Muscle layer of colon (tissue), 2 donors: ENCODE measurements around the gene ZNF628.

Source experiments
- H3K27ac ChIP-seq: one replicate; pipeline ENCODE4 v1.7.0; 2013; ENCODE audit warnings: low read depth, mild to moderate bottlenecking, low read length, moderate library complexity
- H3K27me3 ChIP-seq, 2 donors: one replicate each; pipeline ENCODE4 v1.7.0; 2013; ENCODE audit warnings: low read length in 2 of 2, mild to moderate bottlenecking in 2 of 2; ENCODE audit not compliant: insufficient read depth in 2 of 2, control insufficient read depth in 1 of 2
- H3K36me3 ChIP-seq: one replicate; pipeline ENCODE4 v1.7.0; 2013; ENCODE audit warnings: mild to moderate bottlenecking, low read length; ENCODE audit not compliant: insufficient read depth
- H3K4me1 ChIP-seq: one replicate; pipeline ENCODE4 v1.7.0; 2013; ENCODE audit warnings: mild to moderate bottlenecking, low read length; ENCODE audit not compliant: insufficient read depth
- H3K4me3 ChIP-seq, 2 donors: one replicate each; pipeline ENCODE4 v1.7.0; 2013; ENCODE audit warnings: low read length in 2 of 2, low read depth in 1 of 2, mild to moderate bottlenecking in 1 of 2, moderate library complexity in 1 of 2
- H3K9ac ChIP-seq: one replicate; pipeline ENCODE4 v1.7.0; 2013; ENCODE audit warnings: low read length
- H3K9me3 ChIP-seq: one replicate; pipeline ENCODE4 v1.7.0; 2013; ENCODE audit warnings: mild to moderate bottlenecking, low read length
- donor health status: abdominal sarcoma.
- donor health status: Adenocarcinoma of cecum.

Gene ZNF628

DNA sequence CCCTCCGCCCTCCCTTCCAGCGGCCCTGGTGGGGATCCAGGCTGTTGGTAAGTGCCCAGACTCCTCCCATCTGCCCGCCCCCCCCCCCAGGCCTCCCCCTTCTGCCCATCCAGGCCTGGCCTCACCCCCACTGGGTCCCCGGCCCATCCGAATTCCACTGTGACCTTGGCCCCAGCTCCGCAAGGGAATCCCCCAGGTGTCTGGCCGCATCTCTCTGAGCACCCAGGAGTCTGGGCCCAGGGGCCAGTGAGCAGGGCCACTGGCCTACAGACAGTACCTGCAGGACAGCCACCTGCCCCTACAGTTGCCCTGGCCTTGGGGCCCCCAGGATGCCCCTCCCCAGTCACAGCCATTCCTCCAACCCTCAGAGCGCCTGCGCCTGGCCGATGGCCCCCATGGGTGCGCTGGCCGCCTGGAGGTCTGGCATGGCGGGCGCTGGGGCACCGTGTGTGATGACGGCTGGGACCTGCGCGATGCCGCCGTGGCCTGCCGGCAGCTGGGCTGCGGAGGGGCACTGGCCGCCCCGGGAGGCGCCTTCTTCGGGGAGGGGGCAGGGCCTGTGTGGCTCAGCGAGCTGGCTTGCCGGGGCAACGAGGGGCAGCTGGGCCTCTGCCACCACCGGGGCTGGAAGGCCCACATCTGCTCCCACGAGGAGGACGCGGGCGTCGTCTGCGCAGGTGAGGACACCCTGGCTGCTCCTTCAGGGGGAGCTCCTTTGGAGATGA, 12.7 kb downstream of the ZNF628 start:
- Histone ChIP-seq H3K36me3 (no peaks in the 10 kb centered on the region), H3K9me3 (no peaks in the 10 kb centered on the region), H3K27me3 (no peaks in the 10 kb centered on the region), H3K27ac (peak overlapping the region; percentile 99), H3K4me1 (peaks cover 69% of the 10 kb centered on the region), H3K9ac (peak overlapping the region; percentile 78), H3K4me3 (peak overlapping the region; percentile 42 to 65)

GRCh38 chr19:55489711-55490477, 13.5 kb downstream of the ZNF628 start:
- Histone ChIP-seq H3K36me3 (no peaks in the 10 kb centered on the region), H3K9me3 (no peaks in the 10 kb centered on the region), H3K4me1 (peaks cover 64% of the 10 kb centered on the region), H3K4me3 (no peak overlapping the region), H3K9ac (no peak overlapping the region), H3K27me3 (no peaks in the 10 kb centered on the region), H3K27ac (peak overlapping the region; percentile 80)

DNA sequence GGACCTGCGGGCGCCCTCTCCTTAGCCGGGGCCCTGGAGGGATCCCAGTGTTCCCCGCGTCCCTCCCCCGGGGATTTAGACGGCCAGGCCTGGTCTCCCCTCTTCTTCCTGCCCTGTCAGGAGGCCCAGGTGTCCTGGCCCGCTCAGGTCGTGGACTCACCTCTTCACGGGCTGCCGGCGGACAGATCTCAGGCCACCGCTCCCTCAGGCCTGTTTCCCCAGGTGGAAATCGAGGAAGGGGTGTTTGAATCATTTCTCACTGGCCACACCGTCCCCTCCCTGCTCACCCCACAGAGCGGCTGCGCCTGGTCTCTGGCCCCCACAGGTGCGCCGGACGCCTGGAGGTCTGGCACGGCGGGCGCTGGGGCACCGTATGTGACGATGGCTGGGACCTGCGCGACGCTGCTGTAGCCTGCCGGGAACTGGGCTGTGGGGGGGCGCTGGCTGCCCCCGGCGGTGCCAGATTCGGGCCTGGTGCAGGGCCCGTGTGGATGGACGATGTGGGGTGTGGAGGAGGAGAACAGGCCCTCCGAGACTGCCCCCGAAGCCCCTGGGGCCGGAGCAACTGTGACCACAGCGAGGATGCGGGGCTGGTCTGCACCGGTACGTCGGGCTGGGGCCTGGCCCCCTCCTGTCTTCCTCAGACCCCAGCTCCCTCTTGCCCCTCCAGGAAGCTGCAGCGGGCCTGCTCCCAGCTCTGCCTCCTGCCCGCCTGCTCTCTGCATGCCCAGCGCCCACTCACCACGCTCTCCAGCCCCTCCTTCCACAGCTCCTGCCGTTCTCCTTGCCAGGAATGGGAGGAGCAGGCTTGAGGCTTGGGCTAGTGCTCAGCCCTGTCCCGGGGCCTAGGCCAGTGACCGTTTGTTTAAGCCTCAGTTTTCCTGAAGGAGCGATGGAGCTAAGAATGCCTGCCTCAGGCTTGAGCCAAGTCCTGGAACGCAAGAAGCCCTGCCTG, 14.3 kb downstream of the ZNF628 start:
- H3K36me3 ChIP-seq, result peaks cover 5% of the 10 kb centered on the region
- H3K4me3 ChIP-seq, result no peak overlapping the region
- no peaks in the 10 kb centered on the region for H3K9me3 ChIP-seq
- H3K27ac ChIP-seq, result peak overlapping the region; percentile 80
- no peak overlapping the region for H3K9ac ChIP-seq
- peaks cover 59% of the 10 kb centered on the region for H3K4me1 ChIP-seq
- H3K27me3 ChIP-seq, result no peaks in the 10 kb centered on the region

- H3K9me3 ChIP-seq, result no peaks in the 10 kb centered on the region
- H3K4me3 ChIP-seq, result no peak overlapping the region
- no peak overlapping the region for H3K9ac ChIP-seq
- no peaks in the 10 kb centered on the region for H3K27me3 ChIP-seq
- peaks cover 13% of the 10 kb centered on the region for H3K36me3 ChIP-seq
- peaks cover 49% of the 10 kb centered on the region for H3K4me1 ChIP-seq
- H3K27ac ChIP-seq, result peak overlapping the region; percentile 80
Measured at GRCh38 chr19:55491546-55492360, 15.3 kb downstream of the ZNF628 start.

DNA sequence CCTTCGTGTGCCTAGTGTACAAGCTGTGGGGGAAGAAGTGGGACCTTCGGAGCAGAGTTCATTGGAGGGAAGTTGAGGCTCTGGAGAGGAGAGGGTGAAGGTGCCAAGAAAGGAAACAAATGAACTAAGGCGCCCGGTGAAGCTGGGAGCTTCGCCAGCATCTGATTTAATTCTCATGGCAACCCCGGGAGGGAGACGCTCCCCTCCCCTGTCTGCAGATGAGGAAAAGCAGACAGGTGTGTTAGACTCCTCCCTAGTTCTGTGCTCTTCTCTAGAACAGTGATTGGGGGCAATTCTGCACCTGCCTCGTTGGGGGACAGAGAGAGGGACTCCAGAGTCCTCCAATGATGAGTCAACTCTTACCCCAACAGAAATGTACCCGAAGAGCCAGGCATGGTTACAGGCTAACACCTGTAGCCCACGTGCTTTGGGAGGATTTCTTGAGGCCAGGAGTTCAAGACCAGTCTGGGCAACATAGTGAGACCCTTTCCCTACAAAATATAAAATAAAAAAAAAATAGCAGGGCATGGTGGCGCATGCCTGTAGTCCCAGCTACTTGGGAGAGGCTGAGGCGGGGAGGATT, 16.0 kb downstream of the ZNF628 start:
- H3K27me3 ChIP-seq, result no peaks in the 10 kb centered on the region
- peaks cover 13% of the 10 kb centered on the region for H3K36me3 ChIP-seq
- no peak overlapping the region for H3K4me3 ChIP-seq
- no peak overlapping the region for H3K9ac ChIP-seq
- no peaks in the 10 kb centered on the region for H3K9me3 ChIP-seq
- peaks cover 42% of the 10 kb centered on the region for H3K4me1 ChIP-seq
- peak overlapping the region; percentile 80 for H3K27ac ChIP-seq

GRCh38 chr19:55493052-55493644, 16.7 kb downstream of the ZNF628 start:
- peaks cover 40% of the 10 kb centered on the region for H3K4me1 ChIP-seq
- peaks cover 13% of the 10 kb centered on the region for H3K36me3 ChIP-seq
- no peak overlapping the region for H3K27ac ChIP-seq
- H3K9ac ChIP-seq, result no peak overlapping the region
- H3K9me3 ChIP-seq, result no peaks in the 10 kb centered on the region
- H3K4me3 ChIP-seq, result peak overlapping the region in 1 of 2 donors; percentile 18
- no peaks in the 10 kb centered on the region for H3K27me3 ChIP-seq

DNA sequence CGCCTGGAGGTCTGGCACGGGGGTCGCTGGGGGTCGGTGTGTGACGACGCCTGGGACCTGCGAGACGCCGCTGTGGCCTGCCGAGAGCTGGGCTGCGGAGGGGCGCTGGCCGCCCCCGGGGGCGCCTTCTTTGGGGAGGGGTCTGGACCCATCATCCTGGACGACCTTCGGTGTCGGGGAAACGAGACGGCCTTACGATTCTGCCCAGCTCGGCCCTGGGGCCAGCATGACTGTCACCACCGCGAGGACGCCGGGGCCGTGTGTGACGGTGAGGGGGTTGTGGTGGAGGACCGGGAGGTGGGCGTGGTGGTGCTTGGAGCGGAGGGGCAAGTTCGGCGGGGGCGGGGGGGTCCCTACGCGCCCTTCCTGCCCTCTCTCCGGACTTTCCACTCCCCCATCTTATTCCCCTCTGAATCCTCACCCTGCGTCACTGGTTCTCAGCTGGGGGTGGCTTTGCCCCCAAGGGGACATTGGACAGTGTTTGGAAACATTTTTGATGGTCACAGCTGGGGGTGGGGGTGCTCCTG, 17.3 kb downstream of the ZNF628 start:
- Histone ChIP-seq H3K27me3 (no peaks in the 10 kb centered on the region), H3K27ac (no peak overlapping the region), H3K4me1 (peaks cover 46% of the 10 kb centered on the region), H3K36me3 (peaks cover 13% of the 10 kb centered on the region), H3K4me3 (no peak overlapping the region), H3K9me3 (no peaks in the 10 kb centered on the region), H3K9ac (no peak overlapping the region)

DNA sequence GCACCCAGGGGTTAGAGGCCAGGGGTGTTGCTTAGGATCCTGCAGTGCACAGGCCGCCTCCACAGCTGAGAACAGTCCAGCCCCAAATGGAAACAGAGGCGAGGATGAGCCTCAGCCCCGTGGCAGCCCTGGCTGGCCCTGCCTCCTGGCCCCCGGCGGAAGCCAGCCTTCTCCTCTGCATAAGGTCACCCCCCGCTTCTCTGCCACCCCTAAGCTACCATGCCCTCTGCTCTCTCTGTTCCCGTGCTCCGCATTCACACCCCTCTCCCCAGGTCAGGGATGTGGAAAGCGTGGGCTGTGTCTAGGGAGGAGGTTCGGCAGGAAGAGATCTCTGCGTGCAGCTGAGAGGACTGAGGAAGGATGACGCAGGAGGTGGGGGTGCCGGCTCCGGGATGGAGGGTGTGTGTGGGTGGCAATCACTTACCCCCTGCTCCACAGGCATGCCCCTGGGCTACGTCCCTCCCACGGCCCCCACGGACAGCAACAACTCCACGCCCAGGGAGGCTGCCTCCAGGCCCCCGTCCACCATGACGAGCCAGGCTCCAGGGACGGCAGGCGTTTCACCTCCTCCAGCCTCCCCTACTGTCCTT, 17.9 kb downstream of the ZNF628 start:
- Histone ChIP-seq H3K9me3 (no peaks in the 10 kb centered on the region), H3K4me3 (peak overlapping the region in 1 of 2 donors; percentile 31), H3K9ac (no peak overlapping the region), H3K27me3 (no peaks in the 10 kb centered on the region), H3K36me3 (peaks cover 19% of the 10 kb centered on the region), H3K4me1 (peaks cover 49% of the 10 kb centered on the region), H3K27ac (no peak overlapping the region)

DNA sequence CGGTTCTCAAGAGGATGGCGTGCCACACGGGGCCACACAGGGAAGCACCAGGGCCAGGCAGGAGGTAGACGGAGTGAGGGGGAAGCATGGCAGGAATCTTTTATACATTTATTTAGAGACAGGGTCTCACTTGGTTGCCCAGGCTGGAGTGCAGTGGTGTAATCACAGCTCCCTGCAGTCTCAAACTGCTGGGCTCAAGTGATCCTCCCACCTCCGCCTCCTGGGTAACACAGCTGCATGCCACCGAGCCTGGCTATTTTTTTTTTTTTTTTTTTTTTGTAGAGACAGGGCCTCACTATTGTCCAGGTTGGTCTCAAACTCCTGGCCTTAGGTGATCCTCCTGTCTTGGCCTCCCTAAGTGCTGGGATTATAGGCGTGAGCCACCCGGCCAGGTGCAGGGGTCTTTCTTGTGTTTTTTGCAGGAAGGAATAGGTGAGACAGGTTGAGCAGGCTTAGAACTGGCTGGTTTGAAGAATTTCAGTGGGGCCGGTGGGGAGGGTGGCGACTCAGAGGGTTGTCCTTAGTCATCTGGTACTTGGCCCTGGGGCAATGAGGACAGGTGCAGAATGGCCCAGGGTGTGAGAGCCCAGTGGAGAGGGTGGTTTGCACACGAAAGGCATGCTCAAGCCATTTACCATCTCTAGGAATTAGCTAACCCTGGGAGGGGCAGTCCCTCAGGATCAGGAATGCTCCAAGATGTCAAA, 19.4 kb downstream of the ZNF628 start:
- peaks cover 44% of the 10 kb centered on the region for H3K4me1 ChIP-seq
- H3K36me3 ChIP-seq, result peaks cover 33% of the 10 kb centered on the region
- no peak overlapping the region for H3K27ac ChIP-seq
- no peaks in the 10 kb centered on the region for H3K9me3 ChIP-seq
- H3K4me3 ChIP-seq, result no peak overlapping the region
- H3K27me3 ChIP-seq, result no peaks in the 10 kb centered on the region
- no peak overlapping the region for H3K9ac ChIP-seq
